HepG2 (cell line): ENCODE data around the gene ZCCHC17. TPM values are rescaled to one million over a fixed set of nuclear protein-coding genes. Genes with fewer than 3 reads are reported as not detected.
A peak's percentile ranks its signal among the peaks of the same experiment; 100 is the strongest.

Source experiments
- BCL3 ChIP-seq: sonication (generic); formaldehyde crosslinking; IDR thresholded peaks from 2 replicates; pipeline ENCODE4 v1.5.1; 2020; ENCODE audit warnings: mild to moderate bottlenecking, missing genetic modification reagents, moderate library complexity
- BRCA1 ChIP-seq: sonication (generic); formaldehyde crosslinking; IDR thresholded peaks from 2 replicates; pipeline ENCODE4 v1.4.0; 2020; ENCODE audit warnings: missing genetic modification reagents
- BRF2 ChIP-seq: sonication (generic); formaldehyde crosslinking; IDR thresholded peaks from 2 replicates; pipeline ENCODE4 v1.8.1; 2022; ENCODE audit warnings: mild to moderate bottlenecking, missing genetic modification reagents
- CERS6 ChIP-seq: sonication (generic); formaldehyde crosslinking; IDR thresholded peaks from 2 replicates; pipeline ENCODE4 v1.5.0; 2020; ENCODE audit warnings: missing genetic modification reagents
- ELF4 ChIP-seq: sonication (generic); formaldehyde crosslinking; IDR thresholded peaks from 2 replicates; pipeline ENCODE4 v1.5.0; 2020; ENCODE audit warnings: missing genetic modification reagents, mild to moderate bottlenecking, moderate library complexity, borderline replicate concordance
- FOXK2 ChIP-seq: fragments of 450-650 bp; IDR thresholded peaks from 2 replicates; pipeline ENCODE4 v1.6.1; 2016
- HDAC6 ChIP-seq: fragments of 200-600 bp; sonication (generic); IDR thresholded peaks from 2 replicates; pipeline ENCODE4 v1.7.0; 2017; ENCODE audit warnings: mild to moderate bottlenecking, antibody characterized with exemption, low read length, low read depth
- HMG20B ChIP-seq: conservative IDR thresholded peaks from 2 replicates; pipeline ENCODE4 v1.6.1; 2016; ENCODE audit warnings: missing genetic modification reagents, missing compliant biosample characterization
- PAX8 ChIP-seq: sonication (generic); formaldehyde crosslinking; IDR thresholded peaks from 2 replicates; pipeline ENCODE4 v1.8.0; 2022; ENCODE audit warnings: mild to moderate bottlenecking, missing genetic modification reagents, borderline replicate concordance
- SATB2 ChIP-seq: sonication (generic); formaldehyde crosslinking; IDR thresholded peaks from 2 replicates; pipeline ENCODE4 v1.5.0; 2020; ENCODE audit warnings: missing genetic modification reagents
- SP140L ChIP-seq: sonication (generic); formaldehyde crosslinking; IDR thresholded peaks from 2 replicates; pipeline ENCODE4 v1.4.0; 2020; ENCODE audit warnings: missing genetic modification reagents, borderline replicate concordance
- SP2 ChIP-seq: sonication (generic); formaldehyde crosslinking; IDR thresholded peaks from 2 replicates; pipeline ENCODE4 v1.5.1; 2020; ENCODE audit warnings: mild to moderate bottlenecking, missing genetic modification reagents
- TP53 ChIP-seq: sonication (generic); formaldehyde crosslinking; conservative IDR thresholded peaks from 2 replicates; pipeline ENCODE4 v1.4.0; 2020; ENCODE audit warnings: missing genetic modification reagents
- ZBTB37 ChIP-seq: sonication (generic); formaldehyde crosslinking; IDR thresholded peaks from 2 replicates; pipeline ENCODE4 v1.4.0; 2020; ENCODE audit warnings: mild to moderate bottlenecking, missing genetic modification reagents
- ZFP36L2 ChIP-seq: sonication (generic); formaldehyde crosslinking; IDR thresholded peaks from 2 replicates; pipeline ENCODE4 v1.4.0; 2020; ENCODE audit warnings: missing genetic modification reagents
- ZNF121 ChIP-seq: sonication (generic); formaldehyde crosslinking; IDR thresholded peaks from 2 replicates; pipeline ENCODE4 v1.5.0; 2020; ENCODE audit warnings: mild to moderate bottlenecking, missing genetic modification reagents
- ZNF138 ChIP-seq: sonication (generic); formaldehyde crosslinking; IDR thresholded peaks from 2 replicates; pipeline ENCODE4 v1.5.0; 2020; ENCODE audit warnings: mild to moderate bottlenecking, low read depth, missing genetic modification reagents
- ZNF431 ChIP-seq: sonication (generic); formaldehyde crosslinking; IDR thresholded peaks from 2 replicates; pipeline ENCODE4 v1.9.0; 2022; ENCODE audit warnings: missing genetic modification reagents, low read depth, mild to moderate bottlenecking, borderline replicate concordance
- ZNF609 ChIP-seq: sonication (generic); formaldehyde crosslinking; IDR thresholded peaks from 2 replicates; pipeline ENCODE4 v1.4.0; 2020; ENCODE audit warnings: mild to moderate bottlenecking, missing genetic modification reagents, borderline replicate concordance
- ZNF629 ChIP-seq: sonication (generic); formaldehyde crosslinking; conservative IDR thresholded peaks from 2 replicates; pipeline ENCODE4 v1.5.0; 2020; ENCODE audit warnings: missing genetic modification reagents
- ZNF670 ChIP-seq: sonication (generic); formaldehyde crosslinking; IDR thresholded peaks from 2 replicates; pipeline ENCODE4 v1.8.0; 2022; ENCODE audit warnings: mild to moderate bottlenecking, missing genetic modification reagents, borderline replicate concordance
- ZNF747 ChIP-seq: sonication (generic); formaldehyde crosslinking; IDR thresholded peaks from 2 replicates; pipeline ENCODE4 v1.8.1; 2023; ENCODE audit warnings: missing genetic modification reagents, mild to moderate bottlenecking, borderline replicate concordance
- polyA plus RNA-seq, 8 experiments: library from polyadenylated mRNA; depleted of rRNA in 3 of 8; stranded (reverse) in 7 of 8; unstranded in 1 of 8; fragments of >200 nt; fragmentation: Illumina TruSeq in 4 of 8; extraction: Trizol in 4 of 8; gene quantifications; 2 replicates each; pipeline versions ENCODE4 v1.2.1 to v1.2.3, GENCODE V29; 2011 to 2016; ENCODE audit warnings: low read depth in 4 of 8, missing spikeins in 1 of 8, mixed read lengths in 1 of 8; ENCODE audit not compliant: insufficient read depth in 1 of 8
- total RNA-seq, 5 experiments: library from RNA; depleted of rRNA; stranded (reverse); fragments of >200 nt; fragmentation: Illumina TruSeq; extraction: Trizol; gene quantifications; 2 replicates each; pipeline ENCODE4 v1.2.3, GENCODE V29; 2016; ENCODE audit warnings: low read depth in 1 of 5

Gene ZCCHC17
- total and polyA plus RNA-seq, 2 of the 13 experiments (the other 11 are each of a cell fraction or from before 2014, with no cell fraction given), result 20.5 to 53.0 TPM

GRCh38 chr1:31413405-31414001, 116.7 kb downstream of the ZCCHC17 start (continued):
- TF ChIP-seq HDAC6 (no peak), ZFP36L2 (no peak), PAX8 (CRISPR knock-in tag) (no peak), BRF2 (CRISPR knock-in tag) (no peak), TP53 (CRISPR knock-in tag) (no peak), ZNF138 (CRISPR knock-in tag) (no peak), ZNF121 (CRISPR knock-in tag) (no peak), ZNF629 (CRISPR knock-in tag) (no peak), BCL3 (CRISPR knock-in tag) (no peak), ZNF670 (CRISPR knock-in tag) (no peak), SATB2 (CRISPR knock-in tag) (no peak), ZBTB37 (no peak), ZNF609 (CRISPR knock-in tag) (no peak), ZNF747 (0 out of 2 replicates have a peak, but pooled peaks have one; percentile 21), ELF4 (CRISPR knock-in tag) (no peak), SP140L (CRISPR knock-in tag) (no peak), BRCA1 (CRISPR knock-in tag) (no peak), HMG20B (CRISPR knock-in tag) (no peak), SP2 (CRISPR knock-in tag) (no peak), ZNF431 (CRISPR knock-in tag) (no peak), FOXK2 (no peak), CERS6 (CRISPR knock-in tag) (no peak)
